Ishikawa (cell line): ENCODE data around the gene RREB1.

Source experiments
- CREB1 ChIP-seq: IDR thresholded peaks from 2 replicates; pipeline ENCODE4 v1.6.1; 2012; ENCODE audit warnings: low read depth
- EGR1 ChIP-seq: IDR thresholded peaks from 2 replicates; pipeline ENCODE4 v1.6.1; 2012
- EP300 ChIP-seq: IDR thresholded peaks from 2 replicates; pipeline ENCODE4 v1.6.1; 2012; ENCODE audit warnings: borderline replicate concordance
- NFIC ChIP-seq: IDR thresholded peaks from 2 replicates; pipeline ENCODE4 v1.6.1; 2012
- RAD21 ChIP-seq: IDR thresholded peaks from 2 replicates; pipeline ENCODE4 v1.6.1; 2012; ENCODE audit warnings: low read depth
- TAF1 ChIP-seq: IDR thresholded peaks from 2 replicates; pipeline ENCODE4 v1.6.1; 2012; ENCODE audit warnings: low read depth, mild to moderate bottlenecking
- TCF12 ChIP-seq: IDR thresholded peaks from 2 replicates; pipeline ENCODE4 v1.6.1; 2012; ENCODE audit warnings: low read depth
- TEAD4 ChIP-seq: IDR thresholded peaks from 2 replicates; pipeline ENCODE4 v1.6.1; 2012
- YY1 ChIP-seq: IDR thresholded peaks from 2 replicates; pipeline ENCODE4 v1.6.1; 2012; ENCODE audit warnings: low read depth
- TF ChIP-seq, protein P1 (sequence below): IDR thresholded peaks from 2 replicates; pipeline ENCODE4 v1.6.1; 2012
- TF ChIP-seq, protein P2 (sequence below): IDR thresholded peaks from 2 replicates; pipeline ENCODE4 v1.6.1; 2012; ENCODE audit warnings: low read depth, mild to moderate bottlenecking
- TF ChIP-seq, protein P3 (sequence below): IDR thresholded peaks from 2 replicates; pipeline ENCODE4 v1.6.1; 2012

DNA sequence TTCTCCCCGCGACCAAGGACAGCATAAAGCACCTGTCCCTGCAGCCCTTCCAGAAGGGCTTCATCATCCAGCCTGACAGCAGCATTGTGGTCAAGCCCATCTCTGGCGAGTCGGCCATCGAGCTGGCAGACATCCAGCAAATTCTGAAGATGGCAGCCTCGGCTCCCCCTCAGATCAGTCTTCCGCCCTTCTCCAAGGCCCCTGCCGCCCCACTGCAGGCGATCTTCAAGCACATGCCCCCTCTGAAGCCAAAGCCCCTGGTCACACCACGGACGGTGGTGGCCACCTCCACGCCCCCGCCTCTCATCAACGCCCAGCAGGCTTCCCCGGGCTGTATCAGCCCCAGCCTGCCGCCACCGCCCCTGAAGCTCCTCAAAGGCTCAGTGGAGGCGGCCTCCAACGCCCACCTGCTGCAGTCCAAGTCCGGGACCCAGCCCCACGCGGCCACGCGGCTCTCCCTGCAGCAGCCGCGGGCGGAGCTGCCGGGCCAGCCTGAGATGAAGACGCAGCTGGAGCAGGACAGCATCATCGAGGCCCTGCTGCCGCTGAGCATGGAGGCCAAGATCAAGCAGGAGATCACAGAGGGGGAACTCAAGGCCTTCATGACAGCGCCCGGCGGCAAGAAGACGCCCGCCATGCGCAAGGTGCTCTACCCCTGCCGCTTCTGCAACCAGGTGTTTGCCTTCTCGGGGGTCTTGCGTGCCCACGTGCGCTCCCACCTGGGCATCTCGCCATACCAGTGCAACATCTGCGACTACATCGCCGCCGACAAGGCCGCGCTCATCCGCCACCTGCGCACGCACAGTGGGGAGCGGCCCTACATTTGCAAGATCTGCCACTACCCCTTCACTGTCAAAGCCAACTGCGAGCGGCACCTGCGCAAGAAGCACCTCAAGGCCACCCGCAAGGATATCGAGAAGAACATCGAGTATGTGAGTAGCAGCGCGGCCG, 121.9 kb downstream of the RREB1 start:
- TF ChIP-seq, protein P1, sequence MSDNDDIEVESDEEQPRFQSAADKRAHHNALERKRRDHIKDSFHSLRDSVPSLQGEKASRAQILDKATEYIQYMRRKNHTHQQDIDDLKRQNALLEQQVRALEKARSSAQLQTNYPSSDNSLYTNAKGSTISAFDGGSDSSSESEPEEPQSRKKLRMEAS = no peak
- TF ChIP-seq, protein P2, sequence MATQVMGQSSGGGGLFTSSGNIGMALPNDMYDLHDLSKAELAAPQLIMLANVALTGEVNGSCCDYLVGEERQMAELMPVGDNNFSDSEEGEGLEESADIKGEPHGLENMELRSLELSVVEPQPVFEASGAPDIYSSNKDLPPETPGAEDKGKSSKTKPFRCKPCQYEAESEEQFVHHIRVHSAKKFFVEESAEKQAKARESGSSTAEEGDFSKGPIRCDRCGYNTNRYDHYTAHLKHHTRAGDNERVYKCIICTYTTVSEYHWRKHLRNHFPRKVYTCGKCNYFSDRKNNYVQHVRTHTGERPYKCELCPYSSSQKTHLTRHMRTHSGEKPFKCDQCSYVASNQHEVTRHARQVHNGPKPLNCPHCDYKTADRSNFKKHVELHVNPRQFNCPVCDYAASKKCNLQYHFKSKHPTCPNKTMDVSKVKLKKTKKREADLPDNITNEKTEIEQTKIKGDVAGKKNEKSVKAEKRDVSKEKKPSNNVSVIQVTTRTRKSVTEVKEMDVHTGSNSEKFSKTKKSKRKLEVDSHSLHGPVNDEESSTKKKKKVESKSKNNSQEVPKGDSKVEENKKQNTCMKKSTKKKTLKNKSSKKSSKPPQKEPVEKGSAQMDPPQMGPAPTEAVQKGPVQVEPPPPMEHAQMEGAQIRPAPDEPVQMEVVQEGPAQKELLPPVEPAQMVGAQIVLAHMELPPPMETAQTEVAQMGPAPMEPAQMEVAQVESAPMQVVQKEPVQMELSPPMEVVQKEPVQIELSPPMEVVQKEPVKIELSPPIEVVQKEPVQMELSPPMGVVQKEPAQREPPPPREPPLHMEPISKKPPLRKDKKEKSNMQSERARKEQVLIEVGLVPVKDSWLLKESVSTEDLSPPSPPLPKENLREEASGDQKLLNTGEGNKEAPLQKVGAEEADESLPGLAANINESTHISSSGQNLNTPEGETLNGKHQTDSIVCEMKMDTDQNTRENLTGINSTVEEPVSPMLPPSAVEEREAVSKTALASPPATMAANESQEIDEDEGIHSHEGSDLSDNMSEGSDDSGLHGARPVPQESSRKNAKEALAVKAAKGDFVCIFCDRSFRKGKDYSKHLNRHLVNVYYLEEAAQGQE = no peak
- TF ChIP-seq CREB1 (no peak), TCF12 (no peak), TAF1 (no peak), EP300 (no peak), RAD21 (no peak), YY1 (no peak), EGR1 (no peak), TEAD4 (no peak), NFIC (no peak)
- TF ChIP-seq, protein P3, sequence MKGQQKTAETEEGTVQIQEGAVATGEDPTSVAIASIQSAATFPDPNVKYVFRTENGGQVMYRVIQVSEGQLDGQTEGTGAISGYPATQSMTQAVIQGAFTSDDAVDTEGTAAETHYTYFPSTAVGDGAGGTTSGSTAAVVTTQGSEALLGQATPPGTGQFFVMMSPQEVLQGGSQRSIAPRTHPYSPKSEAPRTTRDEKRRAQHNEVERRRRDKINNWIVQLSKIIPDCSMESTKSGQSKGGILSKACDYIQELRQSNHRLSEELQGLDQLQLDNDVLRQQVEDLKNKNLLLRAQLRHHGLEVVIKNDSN = no peak
